GM18498 (cell line): ENCODE results near the gene GALNT7.

ENCODE experiments used
- ATAC-seq: cut with Tn5 transposase; IDR thresholded peaks from one replicate; pipeline ENCODE4 v1.9.1; 2021; ENCODE audit warnings: mild to moderate bottlenecking, moderate library complexity; ENCODE audit not compliant: unreplicated experiment

GALNT7 gene

GRCh38 chr4:173334085-173334890, 165.7 kb downstream of the GALNT7 start, which contains the start of gene HMGB2:
Gene HMGB2, minus strand, starts transcription at chr4:173334358. Its CDS starts 709 bp downstream, at chr4:173333649.
- peak; percentile 92 for ATAC-seq

- ATAC-seq = peak; percentile 30
Observed at GRCh38 chr4:173334891-173335752, 166.5 kb downstream of the GALNT7 start.

- no peak for ATAC-seq
Observed at GRCh38 chr4:173337463-173337862, 168.9 kb downstream of the GALNT7 start.

- ATAC-seq = no peak
Observed at GRCh38 chr4:173343832-173344397, 175.3 kb downstream of the GALNT7 start.

DNA sequence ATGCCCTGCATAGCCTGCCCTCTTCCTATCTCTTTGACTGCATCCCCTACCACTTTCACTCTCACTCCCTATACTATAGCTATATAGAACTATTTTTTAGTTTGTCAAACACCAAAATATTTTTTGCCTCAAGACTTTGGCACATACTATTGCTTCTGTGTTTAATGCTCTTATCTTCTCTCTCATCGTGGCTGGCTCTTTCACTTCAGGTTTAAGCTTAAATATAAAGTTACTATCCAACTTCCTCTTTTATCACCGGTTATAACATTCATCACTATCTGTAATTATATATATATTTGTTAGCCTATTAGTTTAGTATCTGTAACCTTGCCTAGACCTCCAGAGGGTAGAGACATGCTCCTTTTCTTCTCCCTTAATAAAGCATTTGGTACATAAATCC, 177.0 kb downstream of the GALNT7 start:
- no peak for ATAC-seq

- ATAC-seq = no peak
Observed at GRCh38 chr4:173346074-173346473, 177.5 kb downstream of the GALNT7 start.

GRCh38 chr4:173347467-173347866, 178.9 kb downstream of the GALNT7 start:
- ATAC-seq = no peak

DNA sequence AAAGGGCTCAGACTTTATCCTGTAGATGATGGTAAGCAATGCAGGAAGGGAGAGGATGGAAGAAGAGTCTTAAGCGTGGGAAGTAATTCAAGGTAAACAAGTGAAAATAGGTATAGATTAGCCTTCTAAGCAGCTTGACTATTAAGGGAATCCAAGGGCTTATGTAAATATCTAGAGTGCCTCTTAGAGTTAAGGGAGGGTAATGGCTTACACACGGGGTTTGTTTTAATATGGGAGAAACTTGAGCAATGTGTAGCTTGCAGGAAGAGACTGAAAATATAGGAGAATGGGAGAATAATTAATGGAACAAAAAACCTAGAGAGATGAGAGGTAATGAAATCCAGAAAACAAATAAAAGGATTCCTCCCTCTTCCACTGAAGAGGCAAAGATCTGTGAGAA, 189.3 kb downstream of the GALNT7 start:
- no peak for ATAC-seq

DNA sequence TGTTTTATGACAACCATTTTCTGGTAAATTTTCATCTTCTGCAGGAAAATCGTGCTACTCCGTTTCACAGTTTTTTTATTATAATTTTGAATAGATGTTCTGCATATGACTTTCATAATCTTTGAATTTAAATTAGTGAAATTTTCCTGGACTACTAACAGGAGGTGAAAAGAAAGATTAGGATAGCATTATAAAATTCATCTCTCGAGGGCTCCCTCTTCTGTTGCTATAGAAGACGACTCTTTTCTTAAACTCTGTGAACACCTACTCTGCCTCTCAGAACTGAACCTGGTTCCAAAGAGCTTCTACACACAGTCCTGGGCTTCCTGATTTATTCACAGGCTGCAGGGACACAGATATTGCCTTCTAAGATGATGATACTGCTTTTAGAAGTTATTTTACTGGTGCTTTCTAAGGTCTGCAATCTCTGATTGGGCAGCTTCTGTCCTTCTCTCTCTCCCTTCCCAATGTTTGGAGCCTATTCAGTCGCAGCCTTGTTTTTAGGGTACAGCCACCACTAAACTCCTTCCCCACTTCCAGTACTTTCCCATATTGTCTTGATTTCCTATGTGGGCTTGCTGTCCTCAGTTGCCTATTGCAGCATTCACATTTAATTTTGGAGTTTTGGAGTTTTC, 192.1 kb downstream of the GALNT7 start:
- no peak for ATAC-seq

DNA sequence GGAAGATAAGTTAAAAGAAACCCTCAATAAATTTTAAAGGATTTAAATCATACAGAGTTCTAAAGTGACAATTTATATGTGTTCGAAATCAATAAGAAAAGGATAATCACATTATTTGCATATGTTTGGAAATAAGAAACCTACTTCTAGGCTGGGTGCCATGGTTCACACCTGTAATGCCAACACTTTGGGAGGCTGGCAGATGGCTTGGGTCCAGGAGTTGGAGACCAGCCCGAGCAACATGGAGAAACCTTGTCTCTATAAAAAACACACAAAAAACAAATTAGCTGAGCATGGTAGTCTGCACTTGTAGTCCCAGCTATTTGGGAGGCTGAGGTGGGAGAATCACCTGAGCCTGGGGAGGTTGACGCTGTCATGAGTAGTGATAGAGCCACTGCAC, 194.1 kb downstream of the GALNT7 start:
- ATAC-seq = no peak

GRCh38 chr4:173365359-173365996, 196.9 kb downstream of the GALNT7 start:
- no peak for ATAC-seq

GRCh38 chr4:173367285-173367684, 198.7 kb downstream of the GALNT7 start:
- ATAC-seq = no peak

GRCh38 chr4:173367946-173368345, 199.3 kb downstream of the GALNT7 start:
- ATAC-seq = no peak

DNA sequence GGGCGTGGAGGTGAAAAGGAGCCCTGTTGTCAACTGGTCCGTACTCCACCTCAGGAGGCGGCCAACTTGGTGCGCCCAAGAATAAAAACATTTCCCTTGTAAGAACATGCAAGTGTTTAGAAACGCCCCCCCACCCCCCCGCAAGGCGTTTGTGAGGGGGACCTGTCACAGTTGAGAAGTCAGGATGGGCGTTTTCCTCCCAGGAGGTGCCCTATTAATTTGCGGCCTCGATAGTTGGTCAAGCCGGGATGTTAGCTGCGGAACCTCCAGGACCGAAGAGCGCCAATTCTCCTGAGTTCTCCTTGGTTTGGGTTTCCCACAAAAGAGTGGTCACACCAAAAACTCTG, 201.5 kb downstream of the GALNT7 start:
- peak; percentile 3 for ATAC-seq

DNA sequence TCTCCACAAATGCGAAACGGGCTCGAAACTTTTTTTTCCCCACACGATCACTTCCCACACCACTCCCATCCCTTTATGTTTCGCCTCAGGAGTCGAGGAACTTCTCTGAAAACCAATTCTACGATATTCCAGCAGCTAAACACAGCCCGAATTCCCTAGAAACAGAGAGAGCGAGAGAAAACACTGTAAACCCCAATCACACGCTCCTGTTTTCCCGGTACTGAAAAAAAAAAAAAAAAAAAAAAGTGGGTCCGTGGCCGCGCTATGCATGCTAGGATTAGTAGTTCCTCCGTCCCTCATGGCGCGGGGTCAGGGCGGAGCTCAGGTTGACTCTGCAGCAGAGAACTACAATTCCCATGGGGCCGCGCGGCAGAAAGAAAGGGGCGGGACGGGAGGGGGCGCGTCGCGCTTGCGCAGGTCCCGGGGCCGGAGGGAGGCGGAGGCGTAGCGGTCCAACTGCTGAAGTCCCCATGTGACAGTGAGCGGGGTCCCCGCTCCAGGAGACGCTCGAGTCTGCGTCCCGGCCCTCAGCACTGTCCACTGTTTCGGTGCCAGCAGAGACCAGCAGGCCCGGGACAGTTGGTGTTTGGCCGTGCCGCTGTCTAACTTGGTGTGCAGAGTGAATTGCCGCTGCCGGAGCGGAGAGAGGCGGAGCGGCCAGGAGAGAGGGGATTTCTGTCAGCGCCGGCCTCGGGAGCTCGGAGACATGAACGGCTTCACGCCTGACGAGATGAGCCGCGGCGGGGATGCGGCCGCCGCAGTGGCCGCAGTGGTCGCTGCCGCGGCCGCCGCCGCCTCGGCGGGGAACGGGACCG, 202.1 kb downstream of the GALNT7 start, which contains the start of gene SAP30:
SAP30 (plus strand) TSS at position 478 of the 815 bp plus-strand sequence; CDS start at position 707, 229 bp downstream.
- ATAC-seq = peak; percentile 74

GRCh38 chr4:173371292-173372192, 202.9 kb downstream of the GALNT7 start:
- ATAC-seq = peak; percentile 35
